IMR-90 (cell line): ENCODE measurements around the gene ZKSCAN7. TPM values are rescaled to one million over a fixed set of nuclear protein-coding genes. Genes with fewer than 3 reads are reported as not detected.
"Not testable (repeated sequence)": the region's sequence is repeated elsewhere in the genome, so short reads cannot be mapped to it uniquely, and the experiment has no call there.

Experiments
- ATAC-seq: fragments of 200-7000 bp; cut with Tn5 transposase; 2 replicates; pipeline ENCODE4 v1.9.1; 2020; ENCODE audit warnings: low read depth, mild to moderate bottlenecking, moderate library complexity
- BruUV-seq: library from RNA; stranded (reverse); fragments of 400-500 nt; replicated peaks from 2 replicates; lab custom pipeline; 2021; lab: Mats Ljungman, UMichigan
- CTCF ChIA-PET: fragments of 300-600 bp; formaldehyde crosslinking; extraction: SDS; loops from one replicate; lab custom pipeline; 2021; ENCODE audit warnings: antibody characterized with exemption; lab: Yijun Ruan, JAX
- POLR2A ChIA-PET: fragments of 300-600 bp; sonication (Branson Sonifier 250); formaldehyde crosslinking; loops from one replicate; lab custom pipeline; 2022; ENCODE audit warnings: antibody characterized with exemption; ENCODE audit not compliant: unreplicated experiment; lab: Charles Lee
- DNase-seq: peaks from one replicate; pipeline ENCODE4 v3.0.0; 2013
- H2AFZ ChIP-seq: replicated peaks from 2 replicates; pipeline ENCODE3; 2013; ENCODE audit warnings: low read length, mild to moderate bottlenecking; ENCODE audit not compliant: poor library complexity
- H2AK5ac ChIP-seq: 2 replicates; pipeline ENCODE4 v1.6.1; 2013; ENCODE audit warnings: low read depth, low read length, inconsistent platforms
- H2AK9ac ChIP-seq: replicated peaks from 2 replicates; pipeline ENCODE3; 2013; ENCODE audit warnings: mild to moderate bottlenecking, low read depth, low read length, moderate library complexity; ENCODE audit not compliant: poor library complexity
- H2BK120ac ChIP-seq: 2 replicates; pipeline ENCODE4 v1.6.1; 2013; ENCODE audit warnings: low read depth, low read length, inconsistent platforms
- H2BK15ac ChIP-seq: 3 replicates; pipeline ENCODE4 v1.6.1; 2013; ENCODE audit warnings: low read depth, low read length, inconsistent platforms
- H2BK20ac ChIP-seq: 2 replicates; pipeline ENCODE4 v1.6.1; 2013; ENCODE audit warnings: low read depth, mild to moderate bottlenecking, inconsistent platforms, low read length, moderate library complexity
- H2BK5ac ChIP-seq: 2 replicates; pipeline ENCODE4 v1.6.1; 2013; ENCODE audit warnings: mild to moderate bottlenecking, low read depth, low read length, inconsistent platforms; ENCODE audit not compliant: poor library complexity, severe bottlenecking
- H3K14ac ChIP-seq: replicated peaks from 2 replicates; pipeline ENCODE4 v1.6.1; 2013; ENCODE audit warnings: low read depth, low read length, inconsistent platforms
- H3K18ac ChIP-seq: 2 replicates; pipeline ENCODE4 v1.6.1; 2013; ENCODE audit warnings: low read depth, low read length, control low read depth
- H3K23ac ChIP-seq: 2 replicates; pipeline ENCODE4 v1.6.1; 2013; ENCODE audit warnings: low read depth, low read length, inconsistent platforms
- H3K27ac ChIP-seq: 2 replicates; pipeline ENCODE4 v1.5.1; 2013; ENCODE audit warnings: mild to moderate bottlenecking, control low read depth, low read length; ENCODE audit not compliant: insufficient read depth
- H3K27me3 ChIP-seq: 2 replicates; pipeline ENCODE4 v1.6.1; 2013; ENCODE audit warnings: low read length; ENCODE audit not compliant: control insufficient read depth, insufficient read depth
- H3K36me3 ChIP-seq: 2 replicates; pipeline ENCODE4 v1.6.1; 2013; ENCODE audit warnings: low read length, mixed read lengths; ENCODE audit not compliant: control insufficient read depth, insufficient read depth
- H3K4ac ChIP-seq: 2 replicates; pipeline ENCODE4 v1.6.1; 2013; ENCODE audit warnings: low read depth, low read length, inconsistent platforms
- H3K4me1 ChIP-seq: 2 replicates; pipeline ENCODE4 v1.6.1; 2013; ENCODE audit warnings: low read length, mixed read lengths; ENCODE audit not compliant: control insufficient read depth, insufficient read depth
- H3K4me2 ChIP-seq: 2 replicates; pipeline ENCODE4 v1.6.1; 2013; ENCODE audit warnings: low read depth, mild to moderate bottlenecking, control low read depth, low read length, moderate library complexity
- H3K4me3 ChIP-seq: 2 replicates; pipeline ENCODE4 v1.5.1; 2013; ENCODE audit warnings: low read depth, mild to moderate bottlenecking, control low read depth, low read length, moderate library complexity; ENCODE audit not compliant: insufficient read depth
- H3K56ac ChIP-seq: 2 replicates; pipeline ENCODE4 v1.6.1; 2013; ENCODE audit warnings: low read length, inconsistent platforms; ENCODE audit not compliant: insufficient read depth; ENCODE audit errors: extremely low read depth
- H3K79me1 ChIP-seq, 2 experiments: 2 replicates each; pipeline ENCODE4 v1.6.1; 2013; ENCODE audit warnings: low read length in 2 of 2, inconsistent platforms in 1 of 2, low read depth in 1 of 2
- H3K9ac ChIP-seq: 2 replicates; pipeline ENCODE4 v1.6.1; 2013; ENCODE audit warnings: low read depth, low read length, control low read depth
- H3K9me1 ChIP-seq: 2 replicates; pipeline ENCODE4 v1.6.1; 2013; ENCODE audit warnings: low read length, inconsistent platforms; ENCODE audit not compliant: insufficient read depth
- H3K9me3 ChIP-seq: 2 replicates; pipeline ENCODE4 v1.6.1; 2013; ENCODE audit warnings: low read length; ENCODE audit not compliant: control insufficient read depth, insufficient read depth
- H4K20me1 ChIP-seq: 2 replicates; pipeline ENCODE4 v1.6.1; 2013; ENCODE audit warnings: low read length, inconsistent platforms; ENCODE audit not compliant: insufficient read depth
- H4K5ac ChIP-seq: 2 replicates; pipeline ENCODE4 v1.6.1; 2013; ENCODE audit warnings: mild to moderate bottlenecking, low read depth, low read length, control low read depth
- H4K8ac ChIP-seq, 2 experiments: 2 replicates each; pipeline ENCODE4 v1.6.1; 2013; ENCODE audit warnings: low read depth in 2 of 2, low read length in 2 of 2, control low read depth in 1 of 2, inconsistent platforms in 1 of 2
- H4K91ac ChIP-seq: 2 replicates; pipeline ENCODE4 v1.6.1; 2013; ENCODE audit warnings: low read depth, low read length, inconsistent platforms; ENCODE audit not compliant: insufficient read depth
- CEBPB ChIP-seq: IDR thresholded peaks from 2 replicates; pipeline ENCODE4 v1.6.1; 2012; ENCODE audit warnings: low read depth, low read length, improper control_type of control experiment
- FOS ChIP-seq: fragments of 150-350 bp; IDR thresholded peaks from 2 replicates; pipeline ENCODE4 v1.6.1; 2016; ENCODE audit warnings: low read depth, low read length
- WGBS, 2 experiments: methylation state at CpG; one replicate each; pipeline versions ENCODE4 v1.1.5 to v1.1.7; 2013; ENCODE audit warnings: missing lambda C conversion rate in 2 of 2; ENCODE audit not compliant: insufficient read length in 1 of 2; ENCODE audit errors: extremely low coverage in 2 of 2; 5-methylcytosine and 5-hydroxymethylcytosine counted together
- dilution Hi-C: fragments of 300-500 bp; cut with HindIII; formaldehyde crosslinking; loops from one replicate; pipeline ENCODE4 v1.14.3; 2018; ENCODE audit warnings: low sequenced_read_pairs; ENCODE audit not compliant: unreplicated experiment
- in situ Hi-C: fragments of 300-500 bp; cut with MboI; formaldehyde crosslinking; loops from 3 replicates; pipeline ENCODE4 v1.14.3; 2019; ENCODE audit warnings: low sequenced_read_pairs, inconsistent platforms, mixed read lengths
- intact Hi-C: fragments of 100-400 bp; cut with micrococcal nuclease; formaldehyde crosslinking; loops from 2 replicates; pipeline ENCODE4 v1.10.0; 2022
- polyA plus RNA-seq, 3 experiments: library from polyadenylated mRNA; depleted of rRNA; stranded (reverse); fragments of >200 nt; gene quantifications; 2 replicates each; pipeline ENCODE4 v1.2.3, GENCODE V29; 2012; ENCODE audit warnings: low replicate concordance in 1 of 3
- total RNA-seq: library from RNA; depleted of rRNA; stranded (reverse); fragments of >200 nt; gene quantifications from 2 replicates; pipeline ENCODE4 v1.2.3, GENCODE V29; 2012
- TF ChIP-seq, protein P1 (sequence below): fragments of 150-350 bp; IDR thresholded peaks from 2 replicates; pipeline ENCODE4 v1.6.1; 2017; ENCODE audit warnings: mild to moderate bottlenecking, antibody characterized with exemption, low read length, low read depth

The ZKSCAN7 gene
- total and polyA plus RNA-seq, 2 of the 4 experiments (the other 2 are of a cell fraction) = 2.6 to 4.7 TPM

DNA sequence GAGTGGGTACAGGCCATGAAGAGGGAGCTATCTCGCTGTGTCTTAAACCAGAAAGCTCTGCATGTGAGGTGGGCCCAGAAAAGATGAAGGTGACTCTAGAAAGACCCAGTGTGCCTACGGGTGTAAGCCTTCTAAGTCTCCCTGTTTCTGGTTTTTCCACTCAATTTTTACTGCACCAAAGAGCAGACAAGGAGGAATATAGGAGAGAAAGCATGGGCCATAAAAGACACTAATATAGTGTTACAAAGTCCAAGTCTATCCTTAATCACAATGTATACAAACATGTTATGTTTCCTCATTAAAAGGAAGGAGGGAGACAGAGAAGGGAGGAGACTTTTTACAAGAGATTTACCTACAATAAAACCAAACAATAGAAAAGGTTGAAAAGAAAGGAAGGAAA, 24.1 kb upstream of the ZKSCAN7 start:
- no peak overlapping the region for H3K56ac ChIP-seq
- H3K9me3 ChIP-seq = no peaks in the 10 kb centered on the region
- H3K36me3 ChIP-seq = no peaks in the 10 kb centered on the region
- no peak overlapping the region for H4K91ac ChIP-seq
- TF ChIP-seq CEBPB = no peak
- no peak for TF ChIP-seq FOS
- TF ChIP-seq, protein P1, sequence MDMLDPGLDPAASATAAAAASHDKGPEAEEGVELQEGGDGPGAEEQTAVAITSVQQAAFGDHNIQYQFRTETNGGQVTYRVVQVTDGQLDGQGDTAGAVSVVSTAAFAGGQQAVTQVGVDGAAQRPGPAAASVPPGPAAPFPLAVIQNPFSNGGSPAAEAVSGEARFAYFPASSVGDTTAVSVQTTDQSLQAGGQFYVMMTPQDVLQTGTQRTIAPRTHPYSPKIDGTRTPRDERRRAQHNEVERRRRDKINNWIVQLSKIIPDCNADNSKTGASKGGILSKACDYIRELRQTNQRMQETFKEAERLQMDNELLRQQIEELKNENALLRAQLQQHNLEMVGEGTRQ = no peak
- no peak overlapping the region for H2AFZ ChIP-seq
- no peak overlapping the region for H3K4me3 ChIP-seq
- no peaks in the 10 kb centered on the region for H4K20me1 ChIP-seq
- ChIA-PET CTCF (no interaction called here), POLR2A (no interaction called here)
- H4K5ac ChIP-seq = no peak overlapping the region
- no peak overlapping the region for H3K4ac ChIP-seq
- H2BK15ac ChIP-seq = no peak overlapping the region
- H3K79me1 ChIP-seq = no peaks in the 10 kb centered on the region
- ATAC-seq (no peak), DNase-seq (no peak)
- no peak overlapping the region for H2BK120ac ChIP-seq
- H4K8ac ChIP-seq = no peak overlapping the region
- H3K27ac ChIP-seq = no peak overlapping the region
- no peak overlapping the region for H3K14ac ChIP-seq
- intact Hi-C loops (loop anchor here (5.0 to 10.0 kb wide), 2 partner anchors 209 to 504 kb away; no protein-coding TSS in a partner anchor), in situ Hi-C loops (loop anchor here (10.0 kb wide), 1 partner anchor 374 kb away; no protein-coding TSS in a partner anchor), dilution Hi-C loops (no loop called here)
- no CpG with 5 or more reads among the region's 2 CpGs for WGBS, 2 experiments
- no peak overlapping the region for H3K23ac ChIP-seq
- no peak overlapping the region for H3K9ac ChIP-seq
- no TSS peak for BruUV-seq
- no peak overlapping the region for H2BK20ac ChIP-seq
- no peaks in the 10 kb centered on the region for H3K4me1 ChIP-seq
- H2BK5ac ChIP-seq = no peak overlapping the region
- H3K9me1 ChIP-seq = no peaks in the 10 kb centered on the region
- no peak overlapping the region for H3K18ac ChIP-seq
- H3K27me3 ChIP-seq = peaks cover 10% of the 10 kb centered on the region; the same call in 1 of the 2 replicates
- H3K4me2 ChIP-seq = no peak overlapping the region
- H2AK5ac ChIP-seq = no peak overlapping the region
- H2AK9ac ChIP-seq = no peak overlapping the region

DNA sequence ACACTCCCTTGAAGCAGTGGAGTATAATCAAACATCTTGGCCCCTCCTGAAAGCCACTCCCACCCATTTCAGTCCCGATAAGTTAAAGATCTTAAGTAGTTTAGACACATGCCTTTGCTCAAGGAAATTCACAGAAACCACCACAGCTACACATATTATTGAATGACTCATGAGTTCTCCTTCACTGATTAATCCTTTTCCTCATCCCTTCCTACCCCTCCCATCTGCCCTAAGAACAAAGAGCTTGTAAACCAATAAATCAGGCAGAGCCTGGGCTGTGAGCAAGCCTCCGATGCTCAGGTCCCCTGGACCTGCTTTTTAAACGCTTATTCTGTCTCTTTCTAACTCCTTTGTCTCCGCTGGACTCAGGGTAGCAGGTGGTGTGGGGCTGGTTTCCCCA, 20.3 kb upstream of the ZKSCAN7 start:
- H3K4ac ChIP-seq, H4K8ac ChIP-seq, H3K23ac ChIP-seq, H3K27ac ChIP-seq, H4K5ac ChIP-seq, H2AK5ac ChIP-seq, H3K9me1 ChIP-seq, H3K36me3 ChIP-seq, H2AK9ac ChIP-seq, H2BK120ac ChIP-seq, BruUV-seq, H3K79me1 ChIP-seq, H3K56ac ChIP-seq, dilution Hi-C loops, H3K9me3 ChIP-seq, ATAC-seq, H3K4me3 ChIP-seq, H2BK15ac ChIP-seq, H2BK20ac ChIP-seq, H3K14ac ChIP-seq, H3K4me1 ChIP-seq, POLR2A ChIA-PET, H4K20me1 ChIP-seq, CTCF ChIA-PET, H3K4me2 ChIP-seq, H2BK5ac ChIP-seq, H3K18ac ChIP-seq, H3K9ac ChIP-seq, H3K27me3 ChIP-seq, H4K91ac ChIP-seq, H2AFZ ChIP-seq: not testable (repeated sequence)
- peak; percentile 22 for DNase-seq
- intact Hi-C loops = loop anchor here (5.0 to 10.0 kb wide), 2 partner anchors 212 to 500 kb away; no protein-coding TSS in a partner anchor
- in situ Hi-C loops = loop anchor here (10.0 kb wide), 1 partner anchor 370 kb away; no protein-coding TSS in a partner anchor
- WGBS, 2 experiments = no CpG with 5 or more reads among the region's 4 CpGs
